Measurements from ENCODE around the gene TJP2.
"Not testable (repeated sequence)": the region's sequence is repeated elsewhere in the genome, so short reads cannot be mapped to it uniquely, and the experiment has no call there.

TJP2 gene

DNA sequence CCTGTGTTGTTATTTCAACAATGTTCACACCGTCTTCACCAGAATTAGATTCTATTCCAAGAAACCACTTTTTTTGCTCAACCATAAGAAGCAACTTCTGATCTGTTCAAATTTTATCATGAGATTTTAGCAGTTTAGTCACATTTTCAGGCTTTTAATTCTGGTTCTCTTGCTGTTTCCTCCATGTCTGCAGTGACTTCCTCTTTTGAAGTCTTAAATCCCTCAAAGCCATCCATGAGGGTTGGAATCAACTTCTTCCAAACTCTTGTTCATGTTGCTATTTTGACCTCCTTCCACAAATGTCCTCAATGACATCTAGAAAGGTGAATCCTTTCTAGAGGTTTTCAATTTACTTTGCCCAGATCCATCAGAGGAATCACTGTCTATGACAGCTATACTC lies 125.2 kb downstream of the TJP2 start:
- no peak overlapping the region for H2BK15ac ChIP-seq (ENCODE audit: low read depth, poor library complexity, severe bottlenecking)
- no peak overlapping the region for H3K14ac ChIP-seq (ENCODE audit: low read length in 2 of 2)
- H2AFZ ChIP-seq (ENCODE audit: low read depth, low read length), result no peak overlapping the region
- H3K18ac ChIP-seq (ENCODE audit: low read depth in 1 of 2, low read length in 2 of 2), result no peak overlapping the region
- H3K9me3 ChIP-seq (ENCODE audit: control insufficient read depth, low read length), result no peaks in the 10 kb centered on the region
- H2AK5ac ChIP-seq (ENCODE audit: low read length, severe bottlenecking), result no peak overlapping the region
- no peak overlapping the region for H2BK5ac ChIP-seq (ENCODE audit: low read depth, low read length, poor library complexity, severe bottlenecking)
- no peak overlapping the region for H3K4me2 ChIP-seq (ENCODE audit: low read length, poor library complexity, severe bottlenecking)
- H2BK12ac ChIP-seq (ENCODE audit: low read length in 2 of 2), result no peak overlapping the region
- H4K8ac ChIP-seq (ENCODE audit: low read length), result no peak overlapping the region
- no peak overlapping the region for H4K91ac ChIP-seq (ENCODE audit: low read length)
- H3K23ac ChIP-seq (ENCODE audit: low read length in 2 of 2), result no peak overlapping the region
- H3K4me1 ChIP-seq (ENCODE audit: control insufficient read depth, insufficient read depth, low read depth, low read length), result no peaks in the 10 kb centered on the region
- 94% methylated on average over 1 of the region's 1 CpG for WGBS
- no peak overlapping the region for H3K4ac ChIP-seq (ENCODE audit: low read depth in 1 of 2, low read length in 2 of 2)
- no peak overlapping the region for H3K9ac ChIP-seq (ENCODE audit: low read length)
- no peak overlapping the region for H3K4me3 ChIP-seq (ENCODE audit: insufficient read depth in 1 of 2, low read depth in 1 of 2, low read length in 2 of 2)
- no peak overlapping the region for H3K27ac ChIP-seq (ENCODE audit: low read length, poor library complexity, severe bottlenecking)
- no peak for DNase-seq
- peaks cover 3 to 5% of the 10 kb centered on the region in 2 experiments for H3K27me3 ChIP-seq (ENCODE audit: control insufficient read depth in 1 of 2, insufficient read depth in 1 of 2, low read length in 2 of 2)
- H3K79me1 ChIP-seq (replicated peaks; ENCODE audit: low read length, poor library complexity, severe bottlenecking), result no peaks in the 10 kb centered on the region
- no peaks in the 10 kb centered on the region for H3K36me3 ChIP-seq (ENCODE audit: control insufficient read depth in 1 of 2, insufficient read depth in 2 of 2, low read depth in 1 of 2, low read length in 2 of 2)
- H2BK120ac ChIP-seq (ENCODE audit: low read depth, low read length), result no peak overlapping the region

DNA sequence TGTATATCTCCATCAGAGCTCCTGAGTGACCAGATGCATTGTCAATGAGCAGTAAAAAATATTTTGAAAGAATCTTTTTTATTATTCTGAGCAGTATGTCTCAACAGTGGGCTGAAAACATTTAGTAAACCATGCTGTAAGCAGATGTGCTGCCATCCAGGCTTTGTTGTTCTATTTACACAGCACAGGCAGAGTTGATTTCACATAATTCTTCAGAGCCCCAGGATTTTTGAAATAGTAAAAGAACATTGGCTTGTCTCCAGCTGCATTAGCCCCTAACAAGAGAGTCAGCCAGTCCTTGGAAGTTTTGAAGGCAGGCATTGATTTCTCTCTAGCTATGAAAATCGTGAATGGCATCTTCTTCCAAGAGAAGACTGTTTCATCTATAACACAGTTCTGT lies 125.7 kb downstream of the TJP2 start:
- H3K4me2 ChIP-seq (ENCODE audit: low read length, poor library complexity, severe bottlenecking), result no peak overlapping the region
- H3K27ac ChIP-seq (ENCODE audit: low read length, poor library complexity, severe bottlenecking), result no peak overlapping the region
- H3K23ac ChIP-seq (ENCODE audit: low read length in 2 of 2), result no peak overlapping the region
- H2BK5ac ChIP-seq (ENCODE audit: low read depth, low read length, poor library complexity, severe bottlenecking), result no peak overlapping the region
- no peaks in the 10 kb centered on the region for H3K4me1 ChIP-seq (ENCODE audit: control insufficient read depth, insufficient read depth, low read depth, low read length)
- H3K36me3 ChIP-seq (ENCODE audit: control insufficient read depth in 1 of 2, insufficient read depth in 2 of 2, low read depth in 1 of 2, low read length in 2 of 2), result no peaks in the 10 kb centered on the region
- H3K9ac ChIP-seq (ENCODE audit: low read length), result no peak overlapping the region
- peaks cover 3 to 5% of the 10 kb centered on the region in 2 experiments for H3K27me3 ChIP-seq (ENCODE audit: control insufficient read depth in 1 of 2, insufficient read depth in 1 of 2, low read length in 2 of 2)
- H3K4me3 ChIP-seq (ENCODE audit: insufficient read depth in 1 of 2, low read depth in 1 of 2, low read length in 2 of 2), result no peak overlapping the region
- H4K8ac ChIP-seq (ENCODE audit: low read length), result no peak overlapping the region
- H2BK12ac ChIP-seq (ENCODE audit: low read length in 2 of 2), result no peak overlapping the region
- no peak overlapping the region for H3K14ac ChIP-seq (ENCODE audit: low read length in 2 of 2)
- H2BK120ac ChIP-seq (ENCODE audit: low read depth, low read length), result no peak overlapping the region
- H3K79me1 ChIP-seq (replicated peaks; ENCODE audit: low read length, poor library complexity, severe bottlenecking), result no peaks in the 10 kb centered on the region
- no peak for DNase-seq
- H2AK5ac ChIP-seq (ENCODE audit: low read length, severe bottlenecking), result no peak overlapping the region
- H4K91ac ChIP-seq (ENCODE audit: low read length), result no peak overlapping the region
- no peak overlapping the region for H3K4ac ChIP-seq (ENCODE audit: low read depth in 1 of 2, low read length in 2 of 2)
- no peak overlapping the region for H2AFZ ChIP-seq (ENCODE audit: low read depth, low read length)
- no peaks in the 10 kb centered on the region for H3K9me3 ChIP-seq (ENCODE audit: control insufficient read depth, low read length)
- WGBS, result 57% methylated on average over 1 of the region's 1 CpG
- no peak overlapping the region for H3K18ac ChIP-seq (ENCODE audit: low read depth in 1 of 2, low read length in 2 of 2)
- H2BK15ac ChIP-seq (ENCODE audit: low read depth, poor library complexity, severe bottlenecking), result no peak overlapping the region

DNA sequence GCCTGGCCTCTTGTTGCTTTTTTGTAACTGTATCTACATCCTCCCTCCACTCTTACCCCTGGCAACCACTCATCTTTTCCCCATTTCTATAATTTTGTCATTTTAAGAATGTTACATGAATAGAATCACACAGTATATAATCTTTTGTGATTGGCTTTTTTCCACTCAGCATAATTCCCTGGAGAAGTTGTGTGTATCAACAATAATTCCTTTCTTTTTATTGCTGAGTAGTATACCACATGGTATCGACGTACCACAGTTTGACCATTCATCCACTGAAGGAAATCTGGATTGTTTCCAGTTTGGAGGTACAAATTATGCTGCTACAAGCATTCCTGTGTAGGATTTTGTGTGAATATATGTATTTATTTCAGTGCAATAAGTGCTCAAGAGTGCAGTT lies 129.3 kb downstream of the TJP2 start:
- Histone ChIP-seq H3K9me3 (ENCODE audit: control insufficient read depth, low read length) (no peaks in the 10 kb centered on the region), H3K4me3 (ENCODE audit: insufficient read depth in 1 of 2, low read depth in 1 of 2, low read length in 2 of 2) (no peak overlapping the region), H2AK5ac (ENCODE audit: low read length, severe bottlenecking) (no peak overlapping the region), H3K23ac (ENCODE audit: low read length in 2 of 2) (no peak overlapping the region), H3K4ac (ENCODE audit: low read depth in 1 of 2, low read length in 2 of 2) (no peak overlapping the region), H3K4me1 (ENCODE audit: control insufficient read depth, insufficient read depth, low read depth, low read length) (peaks cover 2% of the 10 kb centered on the region), H2AFZ (ENCODE audit: low read depth, low read length) (no peak overlapping the region), H4K91ac (ENCODE audit: low read length) (no peak overlapping the region), H3K27me3 (ENCODE audit: control insufficient read depth in 1 of 2, insufficient read depth in 1 of 2, low read length in 2 of 2) (peaks cover 0 to 5% of the 10 kb centered on the region in 2 experiments), H3K79me1 (replicated peaks; ENCODE audit: low read length, poor library complexity, severe bottlenecking) (no peaks in the 10 kb centered on the region), H2BK5ac (ENCODE audit: low read depth, low read length, poor library complexity, severe bottlenecking) (no peak overlapping the region), H3K14ac (ENCODE audit: low read length in 2 of 2) (no peak overlapping the region), H3K36me3 (ENCODE audit: control insufficient read depth in 1 of 2, insufficient read depth in 2 of 2, low read depth in 1 of 2, low read length in 2 of 2) (no peaks in the 10 kb centered on the region), H2BK120ac (ENCODE audit: low read depth, low read length) (no peak overlapping the region), H2BK12ac (ENCODE audit: low read length in 2 of 2) (no peak overlapping the region), H3K18ac (ENCODE audit: low read depth in 1 of 2, low read length in 2 of 2) (no peak overlapping the region), H2BK15ac (ENCODE audit: low read depth, poor library complexity, severe bottlenecking) (no peak overlapping the region), H3K9ac (ENCODE audit: low read length) (no peak overlapping the region), H4K8ac (ENCODE audit: low read length) (no peak overlapping the region), H3K4me2 (ENCODE audit: low read length, poor library complexity, severe bottlenecking) (no peak overlapping the region), H3K27ac (ENCODE audit: low read length, poor library complexity, severe bottlenecking) (no peak overlapping the region)
- 100% methylated on average over 2 of the region's 2 CpGs for WGBS
- DNase-seq, result no peak

DNA sequence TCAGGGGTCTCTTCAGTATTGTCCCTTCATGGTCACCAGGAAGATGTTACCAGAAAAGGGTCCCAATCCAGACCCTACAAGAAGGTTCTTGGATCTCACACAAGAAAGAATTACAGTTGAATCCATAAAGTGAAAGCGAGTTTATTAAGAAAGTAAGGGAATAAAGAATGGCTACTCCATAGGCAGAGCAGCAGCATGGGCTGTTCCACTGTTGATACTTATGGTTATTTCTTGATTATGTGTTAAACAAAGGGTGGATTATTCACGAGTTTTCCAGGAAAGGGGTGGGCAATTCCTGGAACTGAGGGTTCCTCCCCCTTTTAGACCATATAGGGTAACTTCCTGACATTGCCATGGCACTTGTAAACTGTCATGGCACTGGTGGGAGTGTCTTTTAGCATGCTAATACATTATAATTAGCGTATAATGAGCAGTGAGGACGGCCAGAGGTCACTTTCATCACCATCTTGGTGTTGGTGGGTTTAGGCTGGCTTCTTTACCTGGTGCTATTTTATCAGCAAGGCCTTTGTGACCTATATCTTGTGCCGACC lies 132.9 kb downstream of the TJP2 start:
- not testable (repeated sequence) for H3K4me2 ChIP-seq (ENCODE audit: low read length, poor library complexity, severe bottlenecking); H3K36me3 ChIP-seq (ENCODE audit: control insufficient read depth in 1 of 2, insufficient read depth in 2 of 2, low read depth in 1 of 2, low read length in 2 of 2); H3K27me3 ChIP-seq (ENCODE audit: control insufficient read depth in 1 of 2, insufficient read depth in 1 of 2, low read length in 2 of 2); H3K4me3 ChIP-seq (ENCODE audit: insufficient read depth in 1 of 2, low read depth in 1 of 2, low read length in 2 of 2); H3K9me3 ChIP-seq (ENCODE audit: control insufficient read depth, low read length); H2BK12ac ChIP-seq (ENCODE audit: low read length in 2 of 2); DNase-seq; H3K9ac ChIP-seq (ENCODE audit: low read length); H3K14ac ChIP-seq (ENCODE audit: low read length in 2 of 2); H3K18ac ChIP-seq (ENCODE audit: low read depth in 1 of 2, low read length in 2 of 2); H3K4me1 ChIP-seq (ENCODE audit: control insufficient read depth, insufficient read depth, low read depth, low read length); H3K23ac ChIP-seq (ENCODE audit: low read length in 2 of 2); H2AFZ ChIP-seq (ENCODE audit: low read depth, low read length); H2BK5ac ChIP-seq (ENCODE audit: low read depth, low read length, poor library complexity, severe bottlenecking); H4K91ac ChIP-seq (ENCODE audit: low read length); H2BK15ac ChIP-seq (ENCODE audit: low read depth, poor library complexity, severe bottlenecking); H3K79me1 ChIP-seq (replicated peaks; ENCODE audit: low read length, poor library complexity, severe bottlenecking); H4K8ac ChIP-seq (ENCODE audit: low read length); H3K4ac ChIP-seq (ENCODE audit: low read depth in 1 of 2, low read length in 2 of 2); H2BK120ac ChIP-seq (ENCODE audit: low read depth, low read length)
- WGBS, result 69% methylated on average over 5 of the region's 5 CpGs
- H3K27ac ChIP-seq (ENCODE audit: low read length, poor library complexity, severe bottlenecking), result peak overlapping the region; percentile 74
- peak overlapping the region; percentile 75 for H2AK5ac ChIP-seq (ENCODE audit: low read length, severe bottlenecking)
